ENCODE data around the gene ZMYND11.

DNA sequence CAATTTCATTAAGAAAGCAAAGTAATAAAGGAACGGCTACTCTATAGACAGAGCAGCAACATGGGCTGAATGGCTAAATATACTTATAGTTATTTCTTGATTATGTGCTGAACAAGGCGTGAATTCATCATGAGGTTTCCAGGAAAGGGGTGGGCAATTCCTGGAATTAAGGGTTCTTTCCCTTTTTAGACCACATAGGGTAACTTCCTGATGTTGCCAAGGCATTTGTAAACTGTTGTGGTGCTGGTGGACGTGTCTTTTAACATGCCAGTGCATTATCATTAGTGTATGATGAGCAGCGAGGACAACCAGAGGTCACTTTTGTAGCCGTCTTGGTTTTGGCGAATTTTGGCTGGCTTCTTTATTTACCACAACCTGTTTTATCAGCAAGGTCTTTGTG, 28.5 kb upstream of the ZMYND11 start:
- TF ChIP-seq EZH2 (IDR thresholded peaks at IDR 0.05) (no peak), POLR2AphosphoS5 (IDR thresholded peaks at IDR 0.05; ENCODE audit: borderline replicate concordance, low read depth, low read length) (no peak), FOXP2 (optimal IDR thresholded peaks at IDR 0.05; ENCODE audit: control extremely low read depth, extremely low read length, insufficient read depth) (no peak)
